ENCODE data around the gene TP53I11. TPM values are rescaled to one million over a fixed set of nuclear protein-coding genes. Genes with fewer than 3 reads are reported as not detected.

Gene TP53I11
- total RNA-seq, 4 donors from 2014 or later, result 21.7 to 34.0 (median 30.9) TPM

DNA sequence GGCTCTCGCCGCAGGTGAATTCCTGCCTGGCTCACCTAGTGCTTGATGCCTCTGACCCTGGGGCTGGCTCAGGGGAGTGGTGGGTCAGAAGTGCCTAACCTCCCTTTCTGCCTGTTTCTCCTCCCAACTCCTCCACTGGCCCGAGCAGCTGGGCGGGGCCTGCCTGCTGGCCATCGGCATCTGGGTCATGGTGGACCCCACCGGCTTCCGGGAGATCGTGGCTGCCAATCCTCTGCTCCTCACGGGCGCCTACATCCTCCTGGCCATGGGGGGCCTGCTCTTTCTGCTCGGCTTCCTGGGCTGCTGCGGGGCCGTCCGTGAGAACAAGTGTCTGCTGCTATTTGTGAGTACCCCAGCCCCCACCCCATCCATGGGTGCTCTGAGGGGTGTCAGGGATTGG, 41.1 kb downstream of the TP53I11 start:
- intact Hi-C loops (cut with DNase I), result no loop called here

DNA sequence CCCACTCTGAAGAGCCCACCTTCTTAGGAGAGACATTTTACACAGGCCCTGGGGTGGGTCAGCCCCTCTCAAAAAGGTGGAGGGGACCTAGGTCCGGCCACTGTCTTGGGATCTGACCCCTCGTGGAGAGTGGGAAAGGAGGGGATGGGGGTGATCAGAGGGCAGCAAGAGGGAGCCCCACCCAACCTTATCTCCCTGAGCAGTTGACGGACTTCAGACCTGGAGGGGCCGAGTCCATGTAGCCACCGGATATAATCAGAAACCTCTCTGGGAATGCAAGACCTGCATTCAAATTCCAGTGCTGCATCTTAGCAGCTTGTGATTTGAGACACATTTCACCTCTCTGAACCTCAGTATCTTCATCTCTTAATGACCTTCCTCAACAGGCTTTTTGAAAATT, 44.0 kb downstream of the TP53I11 start:
- Histone ChIP-seq H3K36me3 (no peaks in the 10 kb centered on the region), H3K27me3 (no peaks in the 10 kb centered on the region), H3K27ac (no peak overlapping the region), H3K4me1 (peaks cover 0 to 9% of the 10 kb centered on the region in 2 donors), H3K4me3 (replicated peaks in 1 of 3) (no peak overlapping the region), H3K9me3 (no peaks in the 10 kb centered on the region)
- 76 to 78% methylated on average over 5 of the region's 5 CpGs for WGBS, 2 donors
- DNase-seq, result no peak
- TF ChIP-seq POLR2A (IDR thresholded peaks at IDR 0.05), result no peak
- TF ChIP-seq, protein P1, sequence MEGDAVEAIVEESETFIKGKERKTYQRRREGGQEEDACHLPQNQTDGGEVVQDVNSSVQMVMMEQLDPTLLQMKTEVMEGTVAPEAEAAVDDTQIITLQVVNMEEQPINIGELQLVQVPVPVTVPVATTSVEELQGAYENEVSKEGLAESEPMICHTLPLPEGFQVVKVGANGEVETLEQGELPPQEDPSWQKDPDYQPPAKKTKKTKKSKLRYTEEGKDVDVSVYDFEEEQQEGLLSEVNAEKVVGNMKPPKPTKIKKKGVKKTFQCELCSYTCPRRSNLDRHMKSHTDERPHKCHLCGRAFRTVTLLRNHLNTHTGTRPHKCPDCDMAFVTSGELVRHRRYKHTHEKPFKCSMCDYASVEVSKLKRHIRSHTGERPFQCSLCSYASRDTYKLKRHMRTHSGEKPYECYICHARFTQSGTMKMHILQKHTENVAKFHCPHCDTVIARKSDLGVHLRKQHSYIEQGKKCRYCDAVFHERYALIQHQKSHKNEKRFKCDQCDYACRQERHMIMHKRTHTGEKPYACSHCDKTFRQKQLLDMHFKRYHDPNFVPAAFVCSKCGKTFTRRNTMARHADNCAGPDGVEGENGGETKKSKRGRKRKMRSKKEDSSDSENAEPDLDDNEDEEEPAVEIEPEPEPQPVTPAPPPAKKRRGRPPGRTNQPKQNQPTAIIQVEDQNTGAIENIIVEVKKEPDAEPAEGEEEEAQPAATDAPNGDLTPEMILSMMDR (IDR thresholded peaks at IDR 0.05), result no peak
- intact Hi-C loops (cut with DNase I), result no loop called here

More for the DNA sequence above, 41.1 kb downstream of the TP53I11 start:
- DNase-seq, result no peak
- H3K27me3 ChIP-seq, result no peaks in the 10 kb centered on the region
- TF ChIP-seq POLR2A (IDR thresholded peaks at IDR 0.05), result no peak
- TF ChIP-seq, protein P1 (IDR thresholded peaks at IDR 0.05), result no peak
- no peaks in the 10 kb centered on the region for H3K9me3 ChIP-seq
- H3K27ac ChIP-seq, result no peak overlapping the region
- no peak overlapping the region for H3K4me3 ChIP-seq (replicated peaks in 1 of 3)
- no peaks in the 10 kb centered on the region for H3K36me3 ChIP-seq
- H3K4me1 ChIP-seq, result peaks cover 0 to 13% of the 10 kb centered on the region in 2 donors
- WGBS, 2 donors, result 88 to 97% methylated on average over 10 to 14 of the region's 14 CpGs

- no peak overlapping the region for H3K4me3 ChIP-seq (replicated peaks in 1 of 3)
- WGBS, 2 donors, result 84% methylated on average over 9 of the region's 9 CpGs
- intact Hi-C loops (cut with DNase I), result no loop called here
- DNase-seq, result no peak
- no peak overlapping the region for H3K27ac ChIP-seq
- no peaks in the 10 kb centered on the region for H3K27me3 ChIP-seq
- TF ChIP-seq, protein P1 (IDR thresholded peaks at IDR 0.05), result no peak
- H3K36me3 ChIP-seq, result no peaks in the 10 kb centered on the region
- H3K4me1 ChIP-seq, result no peaks in the 10 kb centered on the region
- H3K9me3 ChIP-seq, result no peaks in the 10 kb centered on the region
These were observed 45.4 kb downstream of the TP53I11 start for GRCh38 chr11:44905131-44905866.

GRCh38 chr11:44904261-44905020, 46.2 kb downstream of the TP53I11 start:
- Histone ChIP-seq H3K4me3 (replicated peaks in 1 of 3) (no peak overlapping the region), H3K27ac (no peak overlapping the region), H3K27me3 (no peaks in the 10 kb centered on the region), H3K4me1 (no peaks in the 10 kb centered on the region), H3K9me3 (no peaks in the 10 kb centered on the region), H3K36me3 (no peaks in the 10 kb centered on the region)
- WGBS, 2 donors, result 79 to 85% methylated on average over 12 of the region's 12 CpGs
- intact Hi-C loops (cut with DNase I), result no loop called here
- TF ChIP-seq, protein P1 (IDR thresholded peaks at IDR 0.05), result no peak
- TF ChIP-seq POLR2A (IDR thresholded peaks at IDR 0.05), result no peak
- no peak for DNase-seq

- 93 to 95% methylated on average over 3 of the region's 3 CpGs for WGBS, 2 donors
- intact Hi-C loops (cut with DNase I), result no loop called here
- Histone ChIP-seq H3K27me3 (no peaks in the 10 kb centered on the region), H3K27ac (no peak overlapping the region), H3K36me3 (no peaks in the 10 kb centered on the region), H3K4me1 (no peaks in the 10 kb centered on the region), H3K9me3 (no peaks in the 10 kb centered on the region), H3K4me3 (replicated peaks in 1 of 3) (no peak overlapping the region)
- no peak for DNase-seq
- TF ChIP-seq, protein P1 (IDR thresholded peaks at IDR 0.05), result no peak
- no peak for TF ChIP-seq POLR2A (IDR thresholded peaks at IDR 0.05)
These were observed 47.2 kb downstream of the TP53I11 start for GRCh38 chr11:44903518-44903917.

All from thyroid gland (tissue), 4 donors.